ENCODE results near the gene RPTOR.
A peak's percentile ranks its signal among the peaks of the same experiment; 100 is the strongest.

RPTOR gene

GRCh38 chr17:80838311-80839025, 293.8 kb downstream of the RPTOR start:
- DNase-seq = no peak

- DNase-seq = no peak
These were observed 294.3 kb downstream of the RPTOR start for GRCh38 chr17:80839026-80839345.

- DNase-seq = no peak
These were observed 294.9 kb downstream of the RPTOR start for GRCh38 chr17:80839511-80839941.

GRCh38 chr17:80839970-80840369, 295.3 kb downstream of the RPTOR start:
- DNase-seq = no peak

GRCh38 chr17:80842456-80843013, 297.9 kb downstream of the RPTOR start:
- no peak for DNase-seq

GRCh38 chr17:80843741-80844156, 299.1 kb downstream of the RPTOR start:
- no peak for DNase-seq

GRCh38 chr17:80844418-80844990, 299.9 kb downstream of the RPTOR start:
- no peak for DNase-seq

GRCh38 chr17:80845069-80845862, 300.6 kb downstream of the RPTOR start:
- no peak for DNase-seq

GRCh38 chr17:80845863-80846671, 301.4 kb downstream of the RPTOR start:
- peak; percentile 10 for DNase-seq

- no peak for DNase-seq
These were observed 302.3 kb downstream of the RPTOR start for GRCh38 chr17:80846932-80847331.

- DNase-seq = peak; percentile 33
These were observed 303.0 kb downstream of the RPTOR start for GRCh38 chr17:80847496-80848230.

- no peak for DNase-seq
These were observed 303.9 kb downstream of the RPTOR start for GRCh38 chr17:80848449-80849102.

- DNase-seq = no peak
These were observed 304.5 kb downstream of the RPTOR start for GRCh38 chr17:80849119-80849518.

GRCh38 chr17:80850109-80850508, 305.5 kb downstream of the RPTOR start:
- DNase-seq = no peak

- DNase-seq = no peak
These were observed 306.2 kb downstream of the RPTOR start for GRCh38 chr17:80850817-80851216.

- DNase-seq = no peak
These were observed 306.8 kb downstream of the RPTOR start for GRCh38 chr17:80851277-80851925.

GRCh38 chr17:80852476-80853015, 307.9 kb downstream of the RPTOR start:
- DNase-seq = no peak

- DNase-seq = no peak
These were observed 308.4 kb downstream of the RPTOR start for GRCh38 chr17:80853076-80853475.

GRCh38 chr17:80854220-80854619, 309.6 kb downstream of the RPTOR start:
- DNase-seq = no peak

GRCh38 chr17:80855196-80855947, 310.7 kb downstream of the RPTOR start:
- DNase-seq = no peak
